ENCODE measurements around the gene CRB2. TPM values are rescaled to one million over a fixed set of nuclear protein-coding genes. Genes with fewer than 3 reads are reported as not detected.

The CRB2 gene
- polyA plus RNA-seq, 1 experiment = not detected

DNA sequence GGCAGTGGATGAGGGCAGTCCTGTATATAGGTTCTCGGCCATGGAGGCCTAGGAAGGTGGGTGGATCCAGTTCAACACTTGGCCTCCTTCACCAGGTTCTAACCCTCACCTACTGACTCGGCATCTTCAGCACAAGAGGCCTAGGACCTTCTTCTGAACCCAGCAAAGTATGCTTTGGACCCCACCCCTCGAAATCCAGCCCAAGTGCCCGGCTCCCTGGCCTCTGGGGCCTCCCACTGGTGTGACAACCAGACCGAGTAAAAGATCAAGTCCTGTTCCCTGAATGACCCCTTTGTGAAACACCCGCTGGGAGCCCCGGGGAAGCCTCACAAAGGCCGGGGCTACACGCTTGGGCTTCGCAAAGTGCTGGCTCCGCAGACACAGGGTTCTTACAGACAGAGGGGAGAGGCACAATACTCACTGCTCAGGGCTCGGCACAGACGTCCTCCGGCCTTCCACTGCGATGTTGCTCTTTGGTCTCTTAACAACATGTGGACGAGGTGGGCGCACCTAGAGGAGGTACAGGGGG lies 47.0 kb downstream of the CRB2 start:
- Histone ChIP-seq H3K36me3 (ENCODE audit: control insufficient read depth, insufficient read depth, low read length) (peaks cover 5% of the 10 kb centered on the region; the same call in 1 of the 2 replicates), H3K27me3 (ENCODE audit: control insufficient read depth, insufficient read depth, low read length) (no peaks in the 10 kb centered on the region), H3K4me3 (ENCODE audit: low read depth, low read length) (no peak overlapping the region)
- DNase-seq (ENCODE audit: low read depth) = no peak
- CTCF ChIA-PET = interaction anchor here (1.1 kb wide), 1 partner anchor 13 kb away, joined by 3 read pairs; no protein-coding TSS in a partner anchor
- TF ChIP-seq, protein P1, sequence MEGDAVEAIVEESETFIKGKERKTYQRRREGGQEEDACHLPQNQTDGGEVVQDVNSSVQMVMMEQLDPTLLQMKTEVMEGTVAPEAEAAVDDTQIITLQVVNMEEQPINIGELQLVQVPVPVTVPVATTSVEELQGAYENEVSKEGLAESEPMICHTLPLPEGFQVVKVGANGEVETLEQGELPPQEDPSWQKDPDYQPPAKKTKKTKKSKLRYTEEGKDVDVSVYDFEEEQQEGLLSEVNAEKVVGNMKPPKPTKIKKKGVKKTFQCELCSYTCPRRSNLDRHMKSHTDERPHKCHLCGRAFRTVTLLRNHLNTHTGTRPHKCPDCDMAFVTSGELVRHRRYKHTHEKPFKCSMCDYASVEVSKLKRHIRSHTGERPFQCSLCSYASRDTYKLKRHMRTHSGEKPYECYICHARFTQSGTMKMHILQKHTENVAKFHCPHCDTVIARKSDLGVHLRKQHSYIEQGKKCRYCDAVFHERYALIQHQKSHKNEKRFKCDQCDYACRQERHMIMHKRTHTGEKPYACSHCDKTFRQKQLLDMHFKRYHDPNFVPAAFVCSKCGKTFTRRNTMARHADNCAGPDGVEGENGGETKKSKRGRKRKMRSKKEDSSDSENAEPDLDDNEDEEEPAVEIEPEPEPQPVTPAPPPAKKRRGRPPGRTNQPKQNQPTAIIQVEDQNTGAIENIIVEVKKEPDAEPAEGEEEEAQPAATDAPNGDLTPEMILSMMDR (IDR thresholded peaks at IDR 0.05; ENCODE audit: insufficient read depth, low read depth, low read length) = no peak
- POLR2A ChIA-PET = no interaction called here

DNA sequence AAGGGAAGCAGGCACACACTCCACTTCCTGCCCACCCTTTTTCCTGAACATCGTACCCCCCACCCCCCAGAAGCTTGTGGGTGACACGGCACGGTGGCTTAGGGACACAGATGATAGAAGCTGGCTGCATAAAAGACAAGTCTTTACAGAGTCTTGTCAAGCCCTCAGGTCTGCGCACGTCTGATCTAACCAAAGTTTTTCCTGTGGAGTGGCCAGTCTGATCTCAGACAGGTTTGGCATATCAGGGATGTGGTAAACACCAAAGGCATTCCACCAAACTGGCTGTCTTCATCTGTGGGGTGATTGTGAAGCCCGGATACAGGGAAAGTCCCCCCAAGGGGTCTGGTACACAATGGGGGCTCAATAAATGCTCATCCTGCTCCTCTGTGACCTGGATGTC lies 50.0 kb downstream of the CRB2 start:
- Histone ChIP-seq H3K4me3 (ENCODE audit: low read depth, low read length) (no peak overlapping the region), H3K36me3 (ENCODE audit: control insufficient read depth, insufficient read depth, low read length) (peaks cover 4% of the 10 kb centered on the region; the same call in 1 of the 2 replicates), H3K27me3 (ENCODE audit: control insufficient read depth, insufficient read depth, low read length) (no peaks in the 10 kb centered on the region)
- TF ChIP-seq, protein P1 (IDR thresholded peaks at IDR 0.05; ENCODE audit: insufficient read depth, low read depth, low read length) = no peak
- ChIA-PET CTCF (no interaction called here), POLR2A (no interaction called here)
- DNase-seq (ENCODE audit: low read depth) = no peak

DNA sequence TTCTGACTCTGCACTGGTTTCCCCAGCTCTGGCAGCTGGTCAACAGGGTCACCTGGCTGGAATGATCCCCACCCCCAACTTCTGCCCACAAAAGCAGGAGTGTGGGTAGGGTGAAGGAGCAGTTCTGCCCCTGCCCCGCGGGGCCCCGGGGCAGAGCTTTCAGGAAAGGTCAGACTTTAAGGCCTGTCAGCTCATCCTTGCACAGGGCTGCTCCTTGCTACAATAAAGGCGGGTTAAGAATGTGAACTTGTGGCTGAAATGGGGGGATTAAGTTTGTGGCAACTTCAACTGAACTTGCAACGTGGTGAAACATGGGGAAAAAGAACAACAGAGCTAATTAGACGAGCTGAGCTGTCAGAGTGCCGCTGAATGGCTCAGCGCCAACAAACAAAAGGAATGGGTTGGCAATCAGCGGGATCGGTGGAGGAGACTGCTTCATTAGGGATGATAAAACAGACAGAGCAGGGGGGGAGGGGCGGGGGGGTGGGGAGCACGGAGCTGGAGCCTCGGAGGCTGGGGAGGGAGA lies 50.8 kb downstream of the CRB2 start:
- no peak for DNase-seq (ENCODE audit: low read depth)
- CTCF ChIA-PET = no interaction called here
- TF ChIP-seq, protein P1 (IDR thresholded peaks at IDR 0.05; ENCODE audit: insufficient read depth, low read depth, low read length) = no peak
- Histone ChIP-seq H3K27me3 (ENCODE audit: control insufficient read depth, insufficient read depth, low read length) (no peaks in the 10 kb centered on the region), H3K4me3 (ENCODE audit: low read depth, low read length) (no peak overlapping the region), H3K36me3 (ENCODE audit: control insufficient read depth, insufficient read depth, low read length) (peaks cover 4% of the 10 kb centered on the region; the same call in 1 of the 2 replicates)
- POLR2A ChIA-PET = no interaction called here

DNA sequence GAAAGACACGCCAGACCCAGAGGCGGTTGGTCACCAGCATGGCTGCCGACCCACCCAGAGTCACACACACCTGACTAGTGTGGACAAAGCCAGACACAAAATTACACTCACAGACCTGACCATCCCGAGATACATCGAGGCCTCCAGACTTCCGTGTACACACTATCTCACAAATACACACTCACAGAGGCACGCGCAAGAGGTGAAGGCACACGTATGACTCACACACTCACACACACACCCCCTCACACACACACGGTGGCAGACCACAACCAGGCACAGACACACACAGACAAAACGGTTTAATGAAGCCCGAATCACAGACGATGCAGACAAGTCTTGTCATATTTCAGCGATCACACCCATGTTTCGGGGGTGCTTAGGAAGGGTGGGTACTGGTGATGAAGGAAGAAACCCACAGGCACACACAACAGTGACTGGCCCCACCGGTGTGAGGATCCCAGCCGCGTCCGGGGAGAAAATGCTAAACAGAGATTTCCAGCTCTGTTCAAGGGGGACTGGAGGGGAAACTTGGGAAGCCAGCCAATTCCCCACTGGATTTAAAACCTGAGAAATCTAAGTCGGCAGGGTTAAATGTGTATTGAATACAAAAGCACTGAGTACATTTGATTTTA lies 51.3 kb downstream of the CRB2 start:
- no peak for DNase-seq (ENCODE audit: low read depth)

More for the DNA sequence above, 51.3 kb downstream of the CRB2 start:
- no peak overlapping the region for H3K4me3 ChIP-seq (ENCODE audit: low read depth, low read length)
- TF ChIP-seq, protein P1 (IDR thresholded peaks at IDR 0.05; ENCODE audit: insufficient read depth, low read depth, low read length) = no peak
- POLR2A ChIA-PET = no interaction called here
- H3K27me3 ChIP-seq (ENCODE audit: control insufficient read depth, insufficient read depth, low read length) = no peaks in the 10 kb centered on the region
- peaks cover 2% of the 10 kb centered on the region; the same call in 1 of the 2 replicates for H3K36me3 ChIP-seq (ENCODE audit: control insufficient read depth, insufficient read depth, low read length)
- CTCF ChIA-PET = interaction anchor here (1.2 to 3.3 kb wide), 2 partner anchors 8 to 25 kb away, joined by 4 to 16 read pairs; no protein-coding TSS in a partner anchor
